ENCODE measurements around the gene GMFB. TPM values are rescaled to one million over a fixed set of nuclear protein-coding genes. Genes with fewer than 3 reads are reported as not detected.

GMFB gene
- total RNA-seq, 1 donor from 2014 or later, result 67.1 TPM

DNA sequence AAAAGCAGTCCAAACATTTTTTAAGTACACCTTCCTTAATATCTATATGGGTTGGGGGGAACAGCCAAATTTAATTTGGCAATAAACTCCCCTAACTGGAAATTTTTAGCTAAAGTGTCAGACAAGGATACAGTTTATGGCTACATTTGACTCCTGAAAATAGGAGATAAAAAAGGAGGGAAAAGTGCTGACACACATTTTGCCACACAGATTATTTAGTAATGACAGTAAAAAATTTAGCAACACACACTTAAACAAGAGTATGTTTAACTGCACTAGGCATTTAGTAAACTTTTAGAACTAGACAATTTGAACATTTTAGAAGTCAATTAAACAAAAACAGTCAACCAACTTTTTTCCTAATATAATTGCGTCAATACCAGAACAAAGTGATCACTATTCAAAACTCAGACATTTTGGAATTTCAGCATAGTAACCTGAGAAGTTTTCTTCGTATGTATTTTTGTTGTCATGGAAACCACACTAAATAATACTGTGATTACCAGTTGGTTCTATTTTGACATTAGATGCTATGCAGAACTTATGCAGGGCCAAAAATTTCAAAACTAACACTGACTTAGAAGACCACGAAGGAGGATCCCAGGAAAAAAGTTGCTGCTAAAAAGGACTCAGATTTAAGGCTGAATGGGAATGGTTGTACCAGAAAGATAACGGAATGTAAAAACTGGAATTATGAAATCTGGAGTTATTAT lies 13.4 kb downstream of the GMFB start:
- Mint-ChIP-seq H3K27me3 (ENCODE audit: unreplicated experiment) (peaks cover 4% of the 10 kb centered on the region), H3K4me3 (ENCODE audit: unreplicated experiment) (no peak overlapping the region), H3K4me1 (ENCODE audit: low read depth, unreplicated experiment) (no peaks in the 10 kb centered on the region), H3K9me3 (ENCODE audit: unreplicated experiment) (peaks cover 2% of the 10 kb centered on the region), H3K27ac (ENCODE audit: unreplicated experiment) (no peak overlapping the region), H3K36me3 (ENCODE audit: unreplicated experiment) (no peaks in the 10 kb centered on the region)
- DNase-seq, result no peak
- no peak for TF ChIP-seq CTCF (IDR thresholded peaks at IDR 0.05; ENCODE audit: partially characterized antibody, unreplicated experiment)

GRCh38 chr14:54474232-54474793 lies 14.5 kb downstream of the GMFB start:
- H3K4me1 Mint-ChIP-seq (ENCODE audit: low read depth, unreplicated experiment), result no peaks in the 10 kb centered on the region
- H3K27me3 Mint-ChIP-seq (ENCODE audit: unreplicated experiment), result peaks cover 4% of the 10 kb centered on the region
- no peak overlapping the region for H3K27ac Mint-ChIP-seq (ENCODE audit: unreplicated experiment)
- DNase-seq, result no peak
- H3K9me3 Mint-ChIP-seq (ENCODE audit: unreplicated experiment), result peaks cover 2% of the 10 kb centered on the region
- no peak overlapping the region for H3K4me3 Mint-ChIP-seq (ENCODE audit: unreplicated experiment)
- TF ChIP-seq CTCF (IDR thresholded peaks at IDR 0.05; ENCODE audit: partially characterized antibody, unreplicated experiment), result no peak
- H3K36me3 Mint-ChIP-seq (ENCODE audit: unreplicated experiment), result no peaks in the 10 kb centered on the region

GRCh38 chr14:54472315-54472714 lies 16.5 kb downstream of the GMFB start:
- H3K36me3 Mint-ChIP-seq (ENCODE audit: unreplicated experiment), result peaks cover 7% of the 10 kb centered on the region
- H3K27ac Mint-ChIP-seq (ENCODE audit: unreplicated experiment), result no peak overlapping the region
- no peak for DNase-seq
- no peak overlapping the region for H3K4me3 Mint-ChIP-seq (ENCODE audit: unreplicated experiment)
- peaks cover 4% of the 10 kb centered on the region for H3K27me3 Mint-ChIP-seq (ENCODE audit: unreplicated experiment)
- H3K9me3 Mint-ChIP-seq (ENCODE audit: unreplicated experiment), result peaks cover 7% of the 10 kb centered on the region
- TF ChIP-seq CTCF (IDR thresholded peaks at IDR 0.05; ENCODE audit: partially characterized antibody, unreplicated experiment), result no peak
- H3K4me1 Mint-ChIP-seq (ENCODE audit: low read depth, unreplicated experiment), result no peaks in the 10 kb centered on the region

DNA sequence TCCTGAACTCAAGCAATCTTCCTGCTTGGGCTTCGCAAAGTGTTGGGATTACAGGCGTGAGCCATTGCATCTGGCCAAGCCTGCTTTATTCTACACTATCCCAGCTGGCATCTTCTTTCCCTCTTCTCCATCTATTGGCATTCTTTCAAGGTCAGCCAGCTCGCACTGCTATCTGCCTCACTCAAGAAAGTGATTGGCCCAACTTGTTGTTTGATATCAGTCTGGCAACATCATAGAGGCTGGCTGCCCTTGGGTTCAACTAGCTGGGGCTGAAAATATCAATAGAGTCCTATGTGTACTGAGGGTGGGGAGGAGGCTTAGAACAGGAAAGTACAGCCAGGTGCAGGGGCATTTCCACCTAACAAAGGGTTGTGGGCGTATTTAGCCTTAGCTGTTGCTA lies 17.1 kb downstream of the GMFB start:
- no peak overlapping the region for H3K27ac Mint-ChIP-seq (ENCODE audit: unreplicated experiment)
- DNase-seq, result no peak
- peaks cover 10% of the 10 kb centered on the region for H3K36me3 Mint-ChIP-seq (ENCODE audit: unreplicated experiment)
- no peak overlapping the region for H3K4me3 Mint-ChIP-seq (ENCODE audit: unreplicated experiment)
- no peaks in the 10 kb centered on the region for H3K4me1 Mint-ChIP-seq (ENCODE audit: low read depth, unreplicated experiment)
- TF ChIP-seq CTCF (IDR thresholded peaks at IDR 0.05; ENCODE audit: partially characterized antibody, unreplicated experiment), result no peak
- H3K27me3 Mint-ChIP-seq (ENCODE audit: unreplicated experiment), result peaks cover 4% of the 10 kb centered on the region
- peaks cover 7% of the 10 kb centered on the region for H3K9me3 Mint-ChIP-seq (ENCODE audit: unreplicated experiment)

DNA sequence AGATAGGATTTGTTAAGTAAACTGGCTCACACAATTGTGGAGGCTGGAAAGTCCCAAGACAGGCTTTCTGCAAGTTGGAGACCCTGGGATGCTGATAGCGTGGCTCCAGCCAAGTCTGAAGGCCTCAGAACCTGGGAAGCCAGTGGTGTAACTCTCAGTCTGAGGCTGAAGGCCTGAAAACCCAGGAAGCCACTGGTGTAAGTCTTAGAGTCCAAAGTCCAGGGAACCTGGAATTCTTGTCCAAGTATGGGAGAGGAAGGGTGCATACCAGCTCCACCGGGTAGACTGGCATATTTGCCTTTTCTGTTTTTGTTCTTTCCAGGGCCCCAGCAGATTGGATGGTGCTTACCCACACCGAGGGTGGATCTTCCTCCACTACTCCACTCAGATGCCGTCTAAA lies 18.1 kb downstream of the GMFB start:
- TF ChIP-seq CTCF (IDR thresholded peaks at IDR 0.05; ENCODE audit: partially characterized antibody, unreplicated experiment), result no peak
- Mint-ChIP-seq H3K9me3 (ENCODE audit: unreplicated experiment) (peaks cover 9% of the 10 kb centered on the region), H3K36me3 (ENCODE audit: unreplicated experiment) (peaks cover 10% of the 10 kb centered on the region), H3K27ac (ENCODE audit: unreplicated experiment) (no peak overlapping the region), H3K27me3 (ENCODE audit: unreplicated experiment) (peaks cover 4% of the 10 kb centered on the region), H3K4me3 (ENCODE audit: unreplicated experiment) (no peak overlapping the region), H3K4me1 (ENCODE audit: low read depth, unreplicated experiment) (peaks cover 7% of the 10 kb centered on the region)
- no peak for DNase-seq
